Measurements from ENCODE around the gene SND1.
"Not testable (repeated sequence)": the region's sequence is repeated elsewhere in the genome, so short reads cannot be mapped to it uniquely, and the experiment has no call there.

SND1 gene

GRCh38 chr7:127816354-127817190 is 164.6 kb downstream of the SND1 start:
- no peak overlapping the region for H3K4me3 ChIP-seq

GRCh38 chr7:127817466-127817865 is 165.5 kb downstream of the SND1 start:
- no peak overlapping the region for H3K27ac ChIP-seq
- no peak overlapping the region for H3K4me3 ChIP-seq

More at GRCh38 chr7:127816354-127817190, 164.6 kb downstream of the SND1 start:
- H3K27ac ChIP-seq, result no peak overlapping the region

GRCh38 chr7:127818306-127818705 is 166.3 kb downstream of the SND1 start:
- no peak overlapping the region for H3K4me3 ChIP-seq
- H3K27ac ChIP-seq, result no peak overlapping the region

- Histone ChIP-seq H3K27ac (no peak overlapping the region), H3K4me3 (no peak overlapping the region)
Observed at GRCh38 chr7:127819975-127820731, 168.2 kb downstream of the SND1 start.

- H3K27ac ChIP-seq, result no peak overlapping the region
- no peak overlapping the region for H3K4me3 ChIP-seq
Observed at GRCh38 chr7:127820732-127821085, 168.7 kb downstream of the SND1 start.

GRCh38 chr7:127821146-127821545 is 169.2 kb downstream of the SND1 start:
- Histone ChIP-seq H3K27ac (no peak overlapping the region), H3K4me3 (no peak overlapping the region)

GRCh38 chr7:127822822-127823508 is 171.0 kb downstream of the SND1 start:
- Histone ChIP-seq H3K4me3 (no peak overlapping the region), H3K27ac (no peak overlapping the region)

GRCh38 chr7:127824682-127825081 is 172.7 kb downstream of the SND1 start:
- Histone ChIP-seq H3K4me3 (no peak overlapping the region), H3K27ac (no peak overlapping the region)

GRCh38 chr7:127828843-127829500 is 177.0 kb downstream of the SND1 start:
- H3K27ac ChIP-seq, result no peak overlapping the region
- no peak overlapping the region for H3K4me3 ChIP-seq

GRCh38 chr7:127831318-127832219 is 179.6 kb downstream of the SND1 start:
- Histone ChIP-seq H3K4me3 (no peak overlapping the region), H3K27ac (no peak overlapping the region)

GRCh38 chr7:127832592-127832991 is 180.6 kb downstream of the SND1 start:
- Histone ChIP-seq H3K27ac (no peak overlapping the region), H3K4me3 (no peak overlapping the region)

- H3K27ac ChIP-seq, result no peak overlapping the region
Observed at GRCh38 chr7:127833641-127834040, 181.6 kb downstream of the SND1 start.

GRCh38 chr7:127835679-127836078 is 183.7 kb downstream of the SND1 start:
- no peak overlapping the region for H3K27ac ChIP-seq
- no peak overlapping the region for H3K4me3 ChIP-seq

More at GRCh38 chr7:127833641-127834040, 181.6 kb downstream of the SND1 start:
- no peak overlapping the region for H3K4me3 ChIP-seq

- H3K27ac ChIP-seq, H3K4me3 ChIP-seq: not testable (repeated sequence)
Observed at GRCh38 chr7:127837816-127838410, 185.9 kb downstream of the SND1 start.

- H3K27ac ChIP-seq, result no peak overlapping the region
Observed at GRCh38 chr7:127838816-127839415, 186.9 kb downstream of the SND1 start.

GRCh38 chr7:127840226-127840951 is 188.4 kb downstream of the SND1 start:
- H3K27ac ChIP-seq, result no peak overlapping the region

More at GRCh38 chr7:127838816-127839415, 186.9 kb downstream of the SND1 start:
- no peak overlapping the region for H3K4me3 ChIP-seq

GRCh38 chr7:127844165-127844564 is 192.2 kb downstream of the SND1 start:
- Histone ChIP-seq H3K27ac (no peak overlapping the region), H3K4me3 (no peak overlapping the region)

More at GRCh38 chr7:127840226-127840951, 188.4 kb downstream of the SND1 start:
- no peak overlapping the region for H3K4me3 ChIP-seq

Data from skin epidermis (tissue), 12 donors.